Kidney (tissue), 14 donors: ENCODE results near the gene PPP2R1B. TPM values are rescaled to one million over a fixed set of nuclear protein-coding genes. Genes with fewer than 3 reads are reported as not detected.

Source experiments
- DNase-seq, 5 donors: peaks; one replicate each; pipeline ENCODE4 v3.0.0-alpha.2; 2013 to 2020
- FAIRE-seq: peaks from 2 replicates; lab custom pipeline; 2012; peaks lifted over from hg19 to GRCh38; lab: Jason Lieb, UNC
- H3K27ac ChIP-seq, 2 donors: one replicate each; pipeline ENCODE4 v1.7.0; 2013; ENCODE audit warnings: low read depth in 2 of 2, low read length in 2 of 2, inconsistent platforms in 1 of 2
- H3K27me3 ChIP-seq: one replicate; pipeline ENCODE4 v1.7.1; 2013; ENCODE audit warnings: low read length, inconsistent platforms; ENCODE audit not compliant: control insufficient read depth, insufficient read depth
- H3K36me3 ChIP-seq, 3 donors: one replicate each; pipeline versions ENCODE4 v1.7.0 to v1.7.1; 2013; ENCODE audit warnings: low read length in 3 of 3, control low read depth in 1 of 3, inconsistent platforms in 1 of 3; ENCODE audit not compliant: insufficient read depth in 3 of 3, control insufficient read depth in 2 of 3
- H3K4me1 ChIP-seq, 3 donors: one replicate each; pipeline versions ENCODE4 v1.7.0 to v1.7.1; 2013; ENCODE audit warnings: low read length in 3 of 3, inconsistent platforms in 1 of 3, low read depth in 1 of 3; ENCODE audit not compliant: control insufficient read depth in 2 of 3, insufficient read depth in 2 of 3
- H3K4me3 ChIP-seq, 3 donors: one replicate each; pipeline versions ENCODE4 v1.7.0 to v1.8.1; 2013; ENCODE audit warnings: low read length in 3 of 3, control low read depth in 1 of 3, inconsistent platforms in 1 of 3
- H3K9ac ChIP-seq, 3 donors: one replicate each; pipeline versions ENCODE4 v1.7.0 to v1.7.1; 2013; ENCODE audit warnings: low read length in 3 of 3, control low read depth in 1 of 3, inconsistent platforms in 1 of 3
- H3K9me3 ChIP-seq, 3 donors: one replicate each; pipeline versions ENCODE4 v1.7.0 to v1.7.1; 2013; ENCODE audit warnings: low read length in 3 of 3, control low read depth in 1 of 3, inconsistent platforms in 1 of 3; ENCODE audit not compliant: control insufficient read depth in 2 of 3, insufficient read depth in 1 of 3
- CTCF ChIP-seq: IDR thresholded peaks from 3 replicates; pipeline ENCODE4 v1.5.1; 2012; ENCODE audit warnings: mild to moderate bottlenecking, moderate library complexity, borderline replicate concordance; ENCODE audit not compliant: insufficient read depth; ENCODE audit errors: extremely low read depth
- intact Hi-C: fragments of 100-400 bp; cut with DNase I; formaldehyde crosslinking; loops from one replicate; pipeline ENCODE4 v1.11.1; 2022
- polyA plus RNA-seq: library from polyadenylated mRNA; stranded (reverse); fragments of 350-450 nt; fragmentation: Illumina TruSeq; extraction: RNeasy Lipid Tissue Mini Kit (QIAGEN cat#74804); gene quantifications from one replicate; pipeline ENCODE4 v1.2.3, GENCODE V29; 2014; ENCODE audit warnings: low read depth, low replicate concordance; ENCODE audit not compliant: insufficient read depth
- total RNA-seq: library from RNA; stranded (reverse); fragmentation: NEBNext Ultra II Directional; extraction: Animal tissue kit (Norgen Biotek cat#: 25700); gene quantifications from one replicate; pipeline ENCODE4 v1.2.1, GENCODE V29; 2021
- donor health status: control.
- donor health status: control.
- donor health status: control.
- donor health status: control.
- donor health status: control.
- donor health status: DM: yes; HTN: yes; CAD: no.
- donor health status: Normal renal cell carcinoma (clear cell type).

PPP2R1B gene
- total and polyA plus RNA-seq, 2 donors from 2014 or later, result 11.7 to 35.5 TPM

DNA sequence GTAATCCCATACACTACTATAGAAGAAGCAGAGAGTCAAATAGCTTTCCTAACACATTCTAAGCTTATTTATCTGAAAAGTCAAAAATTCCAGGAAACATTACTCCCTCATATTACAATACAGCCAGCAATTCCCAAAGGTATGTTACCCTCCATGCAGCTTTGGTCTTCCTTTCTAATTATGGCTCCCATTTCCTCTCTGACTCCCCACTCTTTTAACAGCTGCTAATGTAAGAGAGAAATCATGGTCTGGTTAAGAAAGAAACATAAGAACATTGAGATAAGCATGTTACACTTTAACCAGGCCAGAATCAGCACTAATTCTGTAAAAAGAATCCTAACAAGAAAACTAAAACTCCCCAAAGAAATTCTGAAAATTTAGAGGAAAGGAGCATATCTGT is 6.8 kb downstream of the PPP2R1B start:
- Histone ChIP-seq H3K27ac (peak overlapping the region in 1 of 2 donors; percentile 54), H3K9me3 (no peaks in the 10 kb centered on the region), H3K36me3 (peaks cover 10 to 51% (median 25%) of the 10 kb centered on the region in 3 donors), H3K9ac (peak overlapping the region in 1 of 3 donors; percentile 38), H3K4me3 (no peak overlapping the region), H3K4me1 (peaks cover 0 to 4% (median 0%) of the 10 kb centered on the region in 3 donors), H3K27me3 (no peaks in the 10 kb centered on the region)
- DNase-seq (no peak), FAIRE-seq (no peak)
- TF ChIP-seq CTCF, result no peak
- intact Hi-C loops, result no loop called here

- H3K27ac ChIP-seq, result no peak overlapping the region
- H3K27me3 ChIP-seq, result no peaks in the 10 kb centered on the region
- H3K9ac ChIP-seq, result no peak overlapping the region
- DNase-seq (no peak), FAIRE-seq (no peak)
- intact Hi-C loops, result no loop called here
- no peaks in the 10 kb centered on the region for H3K9me3 ChIP-seq
- no peak overlapping the region for H3K4me3 ChIP-seq
- H3K36me3 ChIP-seq, result peaks cover 9 to 58% (median 34%) of the 10 kb centered on the region in 3 donors
- TF ChIP-seq CTCF, result no peak
- no peaks in the 10 kb centered on the region for H3K4me1 ChIP-seq
These were observed 10.1 kb downstream of the PPP2R1B start for GRCh38 chr11:111756097-111756496.

- intact Hi-C loops, result no loop called here
- Histone ChIP-seq H3K4me3 (no peak overlapping the region), H3K27ac (no peak overlapping the region), H3K9me3 (no peaks in the 10 kb centered on the region), H3K9ac (no peak overlapping the region), H3K36me3 (peaks cover 2 to 34% (median 22%) of the 10 kb centered on the region in 3 donors), H3K27me3 (no peaks in the 10 kb centered on the region), H3K4me1 (no peaks in the 10 kb centered on the region)
- TF ChIP-seq CTCF, result no peak
- DNase-seq (no peak), FAIRE-seq (no peak)
These were observed 16.5 kb downstream of the PPP2R1B start for GRCh38 chr11:111749646-111750045.
